HEK293T (cell line): ENCODE measurements around the gene AXIN1.

Experiments
- BHLHE40 ChIP-seq: fragments of 450-650 bp; IDR thresholded peaks from 2 replicates; pipeline ENCODE4 v1.6.1; 2016; ENCODE audit warnings: mild to moderate bottlenecking, moderate library complexity, borderline replicate concordance
- ELF4 ChIP-seq: fragments of 450-650 bp; IDR thresholded peaks from 2 replicates; pipeline ENCODE4 v1.6.1; 2017; ENCODE audit warnings: antibody characterized with exemption
- FOXA1 ChIP-seq: fragments of 450-650 bp; IDR thresholded peaks from 2 replicates; pipeline ENCODE4 v1.6.1; 2016; ENCODE audit warnings: mild to moderate bottlenecking
- FOXM1 ChIP-seq: fragments of 450-650 bp; IDR thresholded peaks from 2 replicates; pipeline ENCODE4 v1.6.1; 2017; ENCODE audit warnings: mild to moderate bottlenecking, borderline replicate concordance
- L3MBTL2 ChIP-seq: fragments of 450-650 bp; conservative IDR thresholded peaks from 2 replicates; pipeline ENCODE4 v1.6.1; 2016; ENCODE audit warnings: mild to moderate bottlenecking
- TARDBP ChIP-seq: fragments of 450-650 bp; IDR thresholded peaks from 2 replicates; pipeline ENCODE4 v1.6.1; 2016
- ZNF384 ChIP-seq: fragments of 450-650 bp; IDR thresholded peaks from 2 replicates; pipeline ENCODE4 v1.6.1; 2016

DNA sequence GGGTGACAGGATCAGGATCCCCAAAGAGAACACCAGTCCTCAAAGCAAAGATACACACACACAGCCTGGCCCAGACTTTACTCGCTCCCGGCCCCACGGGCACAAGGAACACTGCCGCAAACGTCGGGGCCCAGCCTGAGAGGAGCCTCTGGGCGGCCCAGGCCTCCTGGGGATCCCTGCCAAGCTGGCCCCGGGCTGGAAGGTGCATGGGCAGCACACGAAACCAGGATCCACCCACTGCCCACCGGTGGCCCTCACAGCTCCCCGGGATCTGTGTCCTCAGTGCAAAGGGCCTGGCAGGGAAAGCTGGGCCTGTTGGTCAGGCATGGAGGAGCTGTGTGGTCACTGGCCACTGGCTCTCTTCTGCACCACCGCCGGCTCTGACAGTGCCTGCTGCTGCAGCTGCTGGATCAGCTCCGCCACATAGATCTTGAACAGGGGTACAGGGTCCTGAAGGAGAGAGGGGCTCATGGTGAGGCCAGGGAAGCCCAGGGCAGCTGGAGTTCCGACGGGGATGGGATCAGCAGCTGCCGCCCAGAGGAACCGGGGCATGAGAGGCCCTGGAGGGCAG is 14.9 kb upstream of the AXIN1 start:
- TF ChIP-seq ZNF384 (no peak), FOXM1 (no peak), TARDBP (no peak), BHLHE40 (no peak), FOXA1 (no peak), L3MBTL2 (no peak), ELF4 (no peak)
